ENCODE data around the gene ERGIC3. TPM values are rescaled to one million over a fixed set of nuclear protein-coding genes. Genes with fewer than 3 reads are reported as not detected.

The ERGIC3 gene
- total and polyA plus RNA-seq, 7 donors: 61.7 to 83.5 (median 67.9) TPM

DNA sequence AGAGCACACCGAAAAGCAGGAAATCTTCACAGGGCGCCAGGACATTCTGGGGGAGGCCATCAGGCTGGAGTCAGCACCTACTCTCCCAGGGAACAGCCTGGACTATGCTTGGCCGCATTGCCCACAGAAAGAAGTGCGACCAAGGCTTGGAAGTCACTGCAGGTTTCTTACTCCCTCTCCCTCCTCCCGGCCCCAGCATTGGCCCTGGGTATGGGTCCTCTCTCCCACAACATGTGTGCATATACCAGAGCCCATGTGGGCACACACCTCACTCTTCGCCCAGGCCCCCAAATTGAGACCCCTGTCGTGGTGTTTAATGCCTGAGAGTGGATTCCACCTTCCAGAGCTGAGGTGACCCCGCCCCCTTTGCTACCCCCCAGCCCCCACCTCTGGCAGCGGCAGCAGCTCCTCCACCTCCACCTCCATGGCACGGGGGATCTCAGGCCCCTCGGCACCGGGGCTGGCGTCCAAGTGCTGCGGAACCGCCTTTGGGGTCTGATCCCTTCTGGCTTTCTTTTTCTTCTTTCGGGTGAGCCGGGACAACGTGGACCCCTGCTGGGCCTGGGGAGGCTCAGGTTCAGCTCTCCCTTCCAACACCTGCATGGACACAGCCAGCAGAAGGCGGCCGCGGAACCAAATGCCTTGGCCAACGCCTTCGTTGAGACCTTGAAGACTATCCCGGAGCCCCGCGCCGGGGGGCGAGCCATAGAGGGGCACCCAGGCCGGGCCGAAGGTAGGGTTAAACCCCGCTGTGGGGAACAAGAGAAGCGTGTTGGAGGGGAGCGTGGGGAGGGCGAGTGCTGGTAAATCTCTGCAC is 58.5 kb downstream of the ERGIC3 start:
- peak in 3 of 4 donors; percentile 1 to 3 (median 3) for ATAC-seq
- WGBS, 3 donors: 26 to 31% (median 29%) methylated on average over 32 to 34 of the region's 34 CpGs
- Histone ChIP-seq H3K27me3 (ENCODE audit: insufficient read depth in 3 of 3, low read length in 2 of 3) (peaks cover 0 to 11% (median 1%) of the 10 kb centered on the region in 3 donors), H3K4me1 (peaks cover 11% of the 10 kb centered on the region), H3K4me3 (peak overlapping the region; percentile 67), H3K27ac (no peak overlapping the region), H3K36me3 (ENCODE audit: insufficient read depth in 1 of 2, low read depth in 1 of 2) (no peaks in the 10 kb centered on the region), H3K9me3 (no peaks in the 10 kb centered on the region)
- DNase-seq: peak in 1 of 2 donors; percentile 50
- TF ChIP-seq, protein P1, sequence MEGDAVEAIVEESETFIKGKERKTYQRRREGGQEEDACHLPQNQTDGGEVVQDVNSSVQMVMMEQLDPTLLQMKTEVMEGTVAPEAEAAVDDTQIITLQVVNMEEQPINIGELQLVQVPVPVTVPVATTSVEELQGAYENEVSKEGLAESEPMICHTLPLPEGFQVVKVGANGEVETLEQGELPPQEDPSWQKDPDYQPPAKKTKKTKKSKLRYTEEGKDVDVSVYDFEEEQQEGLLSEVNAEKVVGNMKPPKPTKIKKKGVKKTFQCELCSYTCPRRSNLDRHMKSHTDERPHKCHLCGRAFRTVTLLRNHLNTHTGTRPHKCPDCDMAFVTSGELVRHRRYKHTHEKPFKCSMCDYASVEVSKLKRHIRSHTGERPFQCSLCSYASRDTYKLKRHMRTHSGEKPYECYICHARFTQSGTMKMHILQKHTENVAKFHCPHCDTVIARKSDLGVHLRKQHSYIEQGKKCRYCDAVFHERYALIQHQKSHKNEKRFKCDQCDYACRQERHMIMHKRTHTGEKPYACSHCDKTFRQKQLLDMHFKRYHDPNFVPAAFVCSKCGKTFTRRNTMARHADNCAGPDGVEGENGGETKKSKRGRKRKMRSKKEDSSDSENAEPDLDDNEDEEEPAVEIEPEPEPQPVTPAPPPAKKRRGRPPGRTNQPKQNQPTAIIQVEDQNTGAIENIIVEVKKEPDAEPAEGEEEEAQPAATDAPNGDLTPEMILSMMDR (IDR thresholded peaks at IDR 0.05): no peak
- intact Hi-C loops (cut with DNase I): loop anchor here (5.0 to 10.0 kb wide), 2 partner anchors 94 to 287 kb away; partner anchors contain the start of genes NFS1 (in 1 of the 2) and ROMO1 (in 1 of the 2)

DNA sequence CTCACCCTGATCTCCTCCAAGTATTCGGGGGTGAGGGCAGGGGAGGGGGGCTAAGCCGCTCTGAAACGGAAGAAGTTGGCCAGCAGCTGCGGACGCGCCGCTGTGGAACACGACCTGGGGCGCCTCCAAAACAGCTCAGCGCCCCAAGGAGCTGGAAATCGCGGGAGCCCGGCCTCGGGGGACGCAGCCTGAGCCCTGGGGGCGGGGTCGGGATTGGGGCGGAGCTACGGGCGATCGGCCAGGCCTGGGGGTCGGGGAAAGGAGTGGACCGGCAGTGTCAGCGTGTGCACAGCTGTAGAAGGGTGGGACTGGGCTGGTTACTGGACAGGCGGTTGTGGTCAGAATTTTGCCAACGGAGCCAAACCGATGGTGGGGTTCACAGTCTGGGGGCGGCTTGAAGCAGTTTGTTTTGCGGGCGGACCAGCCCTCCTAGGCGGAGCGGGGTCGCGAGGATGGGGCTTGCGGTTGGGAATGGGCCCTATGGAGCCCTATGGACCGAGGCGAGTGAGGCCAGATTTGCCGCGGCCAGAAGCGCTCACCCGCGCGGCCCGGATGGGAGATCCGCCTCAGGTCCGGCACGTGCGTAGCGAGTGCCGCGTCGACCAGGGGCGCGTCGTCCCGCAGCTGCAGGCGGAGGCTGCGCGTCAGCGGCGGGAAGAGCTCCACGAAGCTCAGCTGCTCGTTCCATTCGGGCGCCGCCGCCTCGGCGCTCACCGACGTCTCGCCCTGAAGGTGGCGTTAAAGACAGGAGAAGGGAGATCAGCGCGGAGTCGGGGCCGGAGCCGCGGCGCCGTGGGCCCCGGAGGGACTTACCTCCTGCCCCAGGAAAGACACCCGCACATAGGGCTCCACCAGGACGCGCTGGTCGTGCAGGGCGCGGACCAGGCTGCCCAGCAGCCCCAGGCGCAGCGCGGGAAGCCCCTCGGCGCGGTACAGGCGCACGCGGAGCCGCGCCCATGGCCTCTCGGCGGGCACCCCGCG is 59.4 kb downstream of the ERGIC3 start:
- H3K9me3 ChIP-seq: no peaks in the 10 kb centered on the region
- H3K36me3 ChIP-seq (ENCODE audit: insufficient read depth in 1 of 2, low read depth in 1 of 2): no peaks in the 10 kb centered on the region
- peaks cover 0 to 11% (median 1%) of the 10 kb centered on the region in 3 donors for H3K27me3 ChIP-seq (ENCODE audit: insufficient read depth in 3 of 3, low read length in 2 of 3)
- intact Hi-C loops (cut with DNase I): loop anchor here (5.0 to 10.0 kb wide), 2 partner anchors 94 to 286 kb away; partner anchors contain the start of genes NFS1 (in 1 of the 2) and ROMO1 (in 1 of the 2)
- DNase-seq (peak; percentile 77 to 92), ATAC-seq (peak; percentile 86 to 97 (median 95))
- TF ChIP-seq, protein P1 (IDR thresholded peaks at IDR 0.05): peak; percentile 57
- WGBS, 3 donors: 1% methylated on average over 75 to 103 of the region's 103 CpGs
- no peak overlapping the region for H3K27ac ChIP-seq
- H3K4me3 ChIP-seq: peak overlapping the region; percentile 67
- H3K4me1 ChIP-seq: peaks cover 11% of the 10 kb centered on the region

DNA sequence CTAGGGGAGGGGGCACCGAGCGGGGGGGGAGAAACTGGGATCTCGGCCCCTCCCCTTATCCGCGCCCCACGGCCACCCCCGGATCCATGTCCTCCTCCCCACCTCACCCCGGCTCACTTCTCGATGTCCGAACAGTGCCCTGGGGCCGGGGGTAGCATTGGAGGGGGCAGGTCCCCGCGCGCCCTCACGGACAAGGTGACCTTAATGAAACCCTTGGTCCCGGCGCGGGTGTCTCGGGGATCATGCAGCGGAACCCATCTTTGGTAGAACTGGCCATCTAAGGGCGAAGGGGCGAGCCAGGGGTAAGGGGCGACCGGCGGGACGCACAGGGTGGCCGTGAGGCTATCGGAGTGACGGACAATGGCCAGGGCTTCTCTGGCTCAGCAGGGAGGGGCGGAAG is 60.1 kb downstream of the ERGIC3 start:
- Histone ChIP-seq H3K4me3 (peak overlapping the region; percentile 67), H3K36me3 (ENCODE audit: insufficient read depth in 1 of 2, low read depth in 1 of 2) (no peaks in the 10 kb centered on the region), H3K9me3 (no peaks in the 10 kb centered on the region), H3K4me1 (peaks cover 11% of the 10 kb centered on the region), H3K27ac (no peak overlapping the region), H3K27me3 (ENCODE audit: insufficient read depth in 3 of 3, low read length in 2 of 3) (peaks cover 0 to 11% (median 1%) of the 10 kb centered on the region in 3 donors)
- DNase-seq: peak in 1 of 2 donors; percentile 51
- TF ChIP-seq, protein P1 (IDR thresholded peaks at IDR 0.05): no peak
- ATAC-seq: no peak
- intact Hi-C loops (cut with DNase I): loop anchor here (5.0 to 10.0 kb wide), 2 partner anchors 93 to 285 kb away; partner anchors contain the start of genes NFS1 (in 1 of the 2) and ROMO1 (in 1 of the 2)
- WGBS, 3 donors: 23 to 42% (median 27%) methylated on average over 24 to 30 of the region's 30 CpGs

DNA sequence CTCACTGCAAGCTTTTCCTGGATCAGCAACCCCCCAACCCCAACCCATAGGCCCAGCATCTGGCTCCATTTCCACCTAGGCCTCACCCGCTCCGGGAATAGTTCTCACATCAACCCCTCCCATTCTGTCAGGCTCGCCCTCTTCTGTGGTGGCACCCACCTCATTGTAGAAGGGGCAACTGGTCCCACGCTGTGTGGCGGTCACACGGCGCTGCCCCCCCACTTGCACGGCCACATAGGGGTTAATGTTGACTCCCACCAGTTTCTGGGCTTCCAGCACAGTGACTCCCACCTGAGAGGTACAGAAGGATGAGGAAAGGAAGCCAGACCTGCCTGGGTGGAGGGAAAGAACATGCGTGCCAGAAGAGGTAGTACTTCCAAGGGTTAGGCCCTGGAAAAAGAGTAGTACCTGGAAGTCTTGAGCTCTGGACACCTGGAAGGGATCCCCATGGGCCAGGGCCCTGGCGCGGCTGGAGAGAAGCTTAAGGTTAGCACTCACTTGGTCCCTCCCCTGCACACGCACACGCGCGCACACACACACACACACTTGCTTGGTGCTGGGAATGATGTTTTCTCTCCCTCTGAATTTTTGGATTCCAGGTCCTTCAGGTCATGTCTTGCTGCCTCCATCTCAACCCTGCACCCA is 61.1 kb downstream of the ERGIC3 start:
- H3K9me3 ChIP-seq: no peaks in the 10 kb centered on the region
- DNase-seq (peak in 1 of 2 donors; percentile 36), ATAC-seq (no peak)
- H3K27ac ChIP-seq: no peak overlapping the region
- H3K4me1 ChIP-seq: peaks cover 11% of the 10 kb centered on the region
- H3K4me3 ChIP-seq: no peak overlapping the region
- intact Hi-C loops (cut with DNase I): loop anchor here (5.0 to 10.0 kb wide), 2 partner anchors 92 to 284 kb away; partner anchors contain the start of genes NFS1 (in 1 of the 2) and ROMO1 (in 1 of the 2)
- 89 to 95% (median 94%) methylated on average over 15 of the region's 15 CpGs for WGBS, 3 donors
- H3K36me3 ChIP-seq (ENCODE audit: insufficient read depth in 1 of 2, low read depth in 1 of 2): no peaks in the 10 kb centered on the region
- H3K27me3 ChIP-seq (ENCODE audit: insufficient read depth in 3 of 3, low read length in 2 of 3): peaks cover 0 to 11% (median 0%) of the 10 kb centered on the region in 3 donors
- TF ChIP-seq, protein P1 (IDR thresholded peaks at IDR 0.05): no peak
